ENCODE data around the gene ANKRD45. TPM values are rescaled to one million over a fixed set of nuclear protein-coding genes. Genes with fewer than 3 reads are reported as not detected.

The ANKRD45 gene, protein sequence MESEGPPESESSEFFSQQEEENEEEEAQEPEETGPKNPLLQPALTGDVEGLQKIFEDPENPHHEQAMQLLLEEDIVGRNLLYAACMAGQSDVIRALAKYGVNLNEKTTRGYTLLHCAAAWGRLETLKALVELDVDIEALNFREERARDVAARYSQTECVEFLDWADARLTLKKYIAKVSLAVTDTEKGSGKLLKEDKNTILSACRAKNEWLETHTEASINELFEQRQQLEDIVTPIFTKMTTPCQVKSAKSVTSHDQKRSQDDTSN
- total RNA-seq: not detected
- under 1 TPM in 1 of 3 donors, not detected in 2; 0.05 TPM for polyA plus RNA-seq
- long read RNA-seq, donor 1: 0 reads
- long read RNA-seq, donor 2: 0 reads

DNA sequence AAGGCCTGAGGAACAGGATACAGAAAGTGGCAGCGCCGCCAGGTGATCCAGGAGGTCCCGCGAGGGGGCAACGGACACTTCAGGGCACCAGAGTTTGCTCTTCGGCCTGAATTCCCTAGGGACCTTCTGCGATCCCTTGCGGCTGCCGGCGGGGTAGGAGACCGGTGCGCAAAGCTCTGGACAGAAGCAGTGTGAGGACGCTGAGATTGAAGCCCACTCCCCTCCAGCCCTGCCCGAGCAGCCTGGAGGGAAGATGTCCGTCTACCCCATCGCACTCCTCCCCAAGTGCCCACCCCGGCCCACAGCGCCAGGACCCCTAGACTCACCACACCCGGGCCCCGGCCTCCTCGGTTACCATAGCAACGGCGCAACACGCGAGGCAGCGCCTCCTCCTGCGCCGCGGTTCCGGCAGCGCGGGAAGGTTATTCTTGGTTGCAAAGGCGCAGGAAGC lies at the start of gene ANKRD45:
ANKRD45 (minus strand) TSS at position 361 of the 451 bp plus-strand sequence. CDS start 10,433 bp downstream, outside the sequence.
- H3K27me3 ChIP-seq (ENCODE audit: insufficient read depth in 3 of 3, low read length in 2 of 3): peaks cover 0 to 18% (median 0%) of the 10 kb centered on the region in 3 donors
- intact Hi-C loops (cut with DNase I): no loop called here
- WGBS, 3 donors: 1 to 2% (median 2%) methylated on average over 33 of the region's 33 CpGs
- H3K4me3 ChIP-seq: peak within 1 kb of the TSS; percentile 49
- no peak for DNase-seq
- no peaks in the 10 kb centered on the region for H3K4me1 ChIP-seq
- H3K36me3 ChIP-seq (ENCODE audit: insufficient read depth in 1 of 2, low read depth in 1 of 2): no peaks in the 10 kb centered on the region
- ATAC-seq: no peak
- TF ChIP-seq, protein P1, sequence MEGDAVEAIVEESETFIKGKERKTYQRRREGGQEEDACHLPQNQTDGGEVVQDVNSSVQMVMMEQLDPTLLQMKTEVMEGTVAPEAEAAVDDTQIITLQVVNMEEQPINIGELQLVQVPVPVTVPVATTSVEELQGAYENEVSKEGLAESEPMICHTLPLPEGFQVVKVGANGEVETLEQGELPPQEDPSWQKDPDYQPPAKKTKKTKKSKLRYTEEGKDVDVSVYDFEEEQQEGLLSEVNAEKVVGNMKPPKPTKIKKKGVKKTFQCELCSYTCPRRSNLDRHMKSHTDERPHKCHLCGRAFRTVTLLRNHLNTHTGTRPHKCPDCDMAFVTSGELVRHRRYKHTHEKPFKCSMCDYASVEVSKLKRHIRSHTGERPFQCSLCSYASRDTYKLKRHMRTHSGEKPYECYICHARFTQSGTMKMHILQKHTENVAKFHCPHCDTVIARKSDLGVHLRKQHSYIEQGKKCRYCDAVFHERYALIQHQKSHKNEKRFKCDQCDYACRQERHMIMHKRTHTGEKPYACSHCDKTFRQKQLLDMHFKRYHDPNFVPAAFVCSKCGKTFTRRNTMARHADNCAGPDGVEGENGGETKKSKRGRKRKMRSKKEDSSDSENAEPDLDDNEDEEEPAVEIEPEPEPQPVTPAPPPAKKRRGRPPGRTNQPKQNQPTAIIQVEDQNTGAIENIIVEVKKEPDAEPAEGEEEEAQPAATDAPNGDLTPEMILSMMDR (IDR thresholded peaks at IDR 0.05): no peak
- H3K27ac ChIP-seq: no peak within 1 kb of the TSS
- no peaks in the 10 kb centered on the region for H3K9me3 ChIP-seq

DNA sequence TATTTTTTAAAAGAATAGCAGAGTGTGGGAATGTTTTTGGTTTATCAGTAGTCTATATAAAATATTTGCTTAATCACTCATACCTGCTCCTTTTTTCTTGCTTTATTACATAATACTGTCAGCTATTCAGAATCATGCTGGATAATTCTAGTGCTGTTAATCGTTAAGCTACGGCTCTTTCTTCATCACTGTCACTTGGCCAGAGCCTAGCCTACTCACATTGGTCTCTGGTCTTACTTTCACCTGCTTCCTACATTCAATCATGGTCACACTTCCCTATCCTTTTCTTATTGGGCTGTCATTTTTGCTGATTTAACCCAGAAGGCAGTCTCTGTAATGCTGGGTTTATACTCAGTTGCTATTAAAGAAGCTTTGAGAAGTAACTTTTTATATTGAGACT lies 47.6 kb upstream of the ANKRD45 start:
- TF ChIP-seq, protein P1 (IDR thresholded peaks at IDR 0.05): no peak
- DNase-seq: no peak
- no peak overlapping the region for H3K27ac ChIP-seq
- no peak for ATAC-seq
- intact Hi-C loops (cut with DNase I): loop anchor here in 1 of 2 donors (10.0 kb wide), 1 partner anchor 292 kb away; no protein-coding TSS in a partner anchor
- 44 to 78% (median 56%) methylated on average over 2 of the region's 2 CpGs for WGBS, 3 donors
- H3K36me3 ChIP-seq (ENCODE audit: insufficient read depth in 1 of 2, low read depth in 1 of 2): peaks cover 0 to 15% of the 10 kb centered on the region in 2 donors
- H3K4me1 ChIP-seq: peaks cover 21% of the 10 kb centered on the region
- H3K4me3 ChIP-seq: peak overlapping the region; percentile 98
- H3K27me3 ChIP-seq (ENCODE audit: insufficient read depth in 3 of 3, low read length in 2 of 3): no peaks in the 10 kb centered on the region
- H3K9me3 ChIP-seq: no peaks in the 10 kb centered on the region

DNA sequence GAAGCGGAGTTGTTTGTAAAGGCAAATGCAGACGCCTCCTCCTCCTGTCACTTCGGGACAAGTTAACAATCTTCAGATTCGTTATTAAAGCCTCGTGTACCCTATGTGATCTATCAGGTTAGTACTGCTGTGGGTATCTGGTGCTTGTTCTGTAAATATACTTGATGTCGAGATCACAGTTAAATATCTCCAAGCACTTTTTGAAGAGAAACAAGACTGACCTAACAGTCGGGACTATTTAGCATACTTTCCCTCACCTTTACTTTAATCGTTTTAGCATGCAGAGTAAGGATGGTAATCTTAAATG lies 45.8 kb upstream of the ANKRD45 start:
- TF ChIP-seq, protein P1 (IDR thresholded peaks at IDR 0.05): no peak
- ATAC-seq: no peak
- no peak for DNase-seq
- Histone ChIP-seq H3K4me1 (peaks cover 21% of the 10 kb centered on the region), H3K27ac (peak overlapping the region; percentile 93), H3K4me3 (peak overlapping the region; percentile 98), H3K27me3 (ENCODE audit: insufficient read depth in 3 of 3, low read length in 2 of 3) (no peaks in the 10 kb centered on the region), H3K9me3 (no peaks in the 10 kb centered on the region), H3K36me3 (ENCODE audit: insufficient read depth in 1 of 2, low read depth in 1 of 2) (peaks cover 0 to 8% of the 10 kb centered on the region in 2 donors)
- WGBS, 3 donors: 0 to 1% (median 0%) methylated on average over 8 of the region's 8 CpGs
- intact Hi-C loops (cut with DNase I): loop anchor here (2.0 to 10.0 kb wide), 2 partner anchors 285 to 291 kb away; no protein-coding TSS in a partner anchor

DNA sequence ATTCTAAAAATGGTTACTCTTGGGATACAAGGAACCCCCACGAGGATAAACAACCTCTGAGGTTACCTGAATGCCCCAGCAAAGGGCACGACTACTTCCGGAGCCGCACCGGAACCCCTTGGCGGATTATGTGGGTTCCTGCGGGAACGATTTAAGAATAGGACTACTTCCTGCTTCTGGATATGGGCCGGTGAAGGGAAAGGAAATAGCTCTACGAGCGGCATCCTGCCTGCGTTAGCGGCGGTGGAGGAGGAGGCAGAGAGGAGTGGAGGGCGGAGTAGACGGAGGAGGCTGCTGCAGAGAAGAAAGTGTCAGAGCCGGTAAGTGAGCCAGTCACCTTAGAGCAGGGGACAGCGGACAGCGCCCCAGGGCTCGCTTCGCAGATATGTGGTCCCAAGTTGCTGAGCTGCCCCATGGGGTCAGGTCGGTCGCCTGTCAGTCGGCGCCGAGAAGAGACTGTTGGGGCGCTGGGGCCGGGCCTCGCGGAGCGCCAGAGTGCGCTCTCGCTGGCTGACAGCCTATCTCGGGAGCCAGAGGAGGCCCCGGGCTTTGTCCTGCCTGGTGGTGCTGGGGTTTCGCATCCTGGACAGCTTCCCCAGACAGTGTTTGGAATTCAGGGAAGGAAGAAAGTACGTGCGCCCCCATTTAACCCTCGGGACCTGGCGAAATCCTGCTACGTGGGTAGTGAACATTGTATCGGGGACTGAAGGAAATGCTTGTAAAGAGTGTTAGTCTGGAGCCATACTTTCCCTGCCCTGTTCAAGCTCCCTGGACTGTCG lies 45.3 kb upstream of the ANKRD45 start, which contains the start of gene KLHL20:
KLHL20 (plus strand) TSS at position 223 of the 779 bp plus-strand sequence. CDS start 1,063 bp downstream, outside the sequence.
- intact Hi-C loops (cut with DNase I): loop anchor here (2.0 to 10.0 kb wide), 2 partner anchors 284 to 290 kb away; no protein-coding TSS in a partner anchor
- peak; percentile 93 to 99 (median 98) for ATAC-seq
- Histone ChIP-seq H3K27me3 (ENCODE audit: insufficient read depth in 3 of 3, low read length in 2 of 3) (no peaks in the 10 kb centered on the region), H3K9me3 (no peaks in the 10 kb centered on the region), H3K4me1 (peaks cover 21% of the 10 kb centered on the region), H3K36me3 (ENCODE audit: insufficient read depth in 1 of 2, low read depth in 1 of 2) (peaks cover 0 to 2% of the 10 kb centered on the region in 2 donors), H3K4me3 (peak within 1 kb of the TSS; percentile 98), H3K27ac (peak within 1 kb of the TSS; percentile 93)
- TF ChIP-seq, protein P1 (IDR thresholded peaks at IDR 0.05): no peak
- DNase-seq: peak; percentile 73 to 87
- WGBS, 3 donors: 0 to 1% (median 0%) methylated on average over 41 to 43 of the region's 43 CpGs

Measured in psoas muscle (tissue), 8 donors.